Activated naive CD8-positive, alpha-beta T cell (primary cell): Measurements from ENCODE around the gene RBCK1.

ENCODE experiments used
- H3K27ac Mint-ChIP-seq: one replicate; pipeline ENCODE4 v1.8.0; 2021; ENCODE audit warnings: mixed read lengths
- H3K27me3 Mint-ChIP-seq: one replicate; pipeline ENCODE4 v1.8.0; 2021; ENCODE audit warnings: mixed read lengths
- H3K36me3 Mint-ChIP-seq: one replicate; pipeline ENCODE4 v1.8.0; 2021; ENCODE audit warnings: mixed read lengths
- H3K4me1 Mint-ChIP-seq: one replicate; pipeline ENCODE4 v1.8.0; 2021; ENCODE audit warnings: low read depth, mixed read lengths
- H3K4me3 Mint-ChIP-seq: one replicate; pipeline ENCODE4 v1.8.0; 2021; ENCODE audit warnings: mild to moderate bottlenecking, mixed read lengths
- H3K9me3 Mint-ChIP-seq: one replicate; pipeline ENCODE4 v1.8.0; 2021; ENCODE audit warnings: low read depth, mixed read lengths

Gene RBCK1

GRCh38 chr20:401682-402495, 6.2 kb upstream of the RBCK1 start:
- Mint-ChIP-seq H3K4me3 (no peak overlapping the region), H3K9me3 (no peaks in the 10 kb centered on the region), H3K4me1 (peaks cover 15% of the 10 kb centered on the region)

DNA sequence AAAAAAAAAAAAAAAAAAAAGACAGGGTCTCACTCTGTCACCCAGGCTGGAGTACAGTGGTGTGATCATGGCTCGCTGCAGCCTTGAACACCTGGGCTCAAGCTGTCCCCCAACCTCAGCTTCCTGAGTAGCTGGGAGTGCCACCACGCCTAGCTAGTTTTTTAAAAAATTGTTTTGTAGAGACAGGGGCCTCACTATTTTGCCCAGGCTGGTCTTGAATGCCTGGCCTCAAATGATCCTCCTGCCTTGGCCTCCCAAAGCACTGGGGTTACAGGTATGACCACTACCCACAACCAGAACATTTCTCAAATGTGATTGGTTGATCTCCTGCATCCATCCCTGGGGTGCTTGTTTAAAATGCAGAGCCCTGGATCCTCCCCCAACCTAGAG, 5.6 kb upstream of the RBCK1 start:
- H3K9me3 Mint-ChIP-seq = no peaks in the 10 kb centered on the region
- peaks cover 5% of the 10 kb centered on the region for H3K36me3 Mint-ChIP-seq
- H3K4me3 Mint-ChIP-seq = no peak overlapping the region
- H3K27ac Mint-ChIP-seq = no peak overlapping the region
- H3K27me3 Mint-ChIP-seq = no peaks in the 10 kb centered on the region
- peaks cover 21% of the 10 kb centered on the region for H3K4me1 Mint-ChIP-seq

More at GRCh38 chr20:401682-402495, 6.2 kb upstream of the RBCK1 start:
- H3K36me3 Mint-ChIP-seq = peaks cover 9% of the 10 kb centered on the region
- H3K27ac Mint-ChIP-seq = peak overlapping the region; percentile 34
- no peaks in the 10 kb centered on the region for H3K27me3 Mint-ChIP-seq

GRCh38 chr20:402898-403581, 5.1 kb upstream of the RBCK1 start:
- Mint-ChIP-seq H3K4me1 (peaks cover 21% of the 10 kb centered on the region), H3K4me3 (no peak overlapping the region), H3K27me3 (no peaks in the 10 kb centered on the region), H3K36me3 (peaks cover 3% of the 10 kb centered on the region), H3K27ac (no peak overlapping the region), H3K9me3 (no peaks in the 10 kb centered on the region)

DNA sequence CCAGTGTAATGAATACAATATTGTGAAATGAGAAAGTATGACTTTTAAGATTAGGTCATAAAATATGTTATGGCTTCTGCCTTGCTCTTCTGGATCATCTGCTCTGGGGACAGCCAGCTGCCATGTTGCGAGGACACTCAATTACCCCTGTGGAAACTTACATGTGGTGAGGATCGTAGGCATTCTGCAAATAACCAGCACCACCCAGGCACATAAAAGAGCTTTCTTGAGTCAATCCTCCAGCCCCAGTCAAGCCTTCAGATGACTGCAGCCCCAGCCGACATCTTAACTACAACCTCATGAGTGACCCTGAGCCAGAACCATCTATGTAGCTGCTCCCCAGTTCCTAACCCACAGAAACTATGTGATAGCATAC, 4.5 kb upstream of the RBCK1 start:
- Mint-ChIP-seq H3K4me1 (peaks cover 21% of the 10 kb centered on the region), H3K27ac (no peak overlapping the region), H3K4me3 (no peak overlapping the region), H3K9me3 (no peaks in the 10 kb centered on the region), H3K27me3 (no peaks in the 10 kb centered on the region), H3K36me3 (peaks cover under 1% of the 10 kb centered on the region)

- Mint-ChIP-seq H3K27ac (no peak overlapping the region), H3K27me3 (no peaks in the 10 kb centered on the region), H3K4me1 (peaks cover 22% of the 10 kb centered on the region), H3K9me3 (no peaks in the 10 kb centered on the region), H3K4me3 (no peak overlapping the region), H3K36me3 (no peaks in the 10 kb centered on the region)
Measured at GRCh38 chr20:404088-404487, 4.0 kb upstream of the RBCK1 start.

- H3K27me3 Mint-ChIP-seq = no peaks in the 10 kb centered on the region
- peak overlapping the region; percentile 94 for H3K4me3 Mint-ChIP-seq
- H3K36me3 Mint-ChIP-seq = peaks cover 5% of the 10 kb centered on the region
- H3K4me1 Mint-ChIP-seq = peaks cover 41% of the 10 kb centered on the region
- no peaks in the 10 kb centered on the region for H3K9me3 Mint-ChIP-seq
- peak overlapping the region; percentile 97 for H3K27ac Mint-ChIP-seq
Measured at GRCh38 chr20:406200-407132, 1.6 kb upstream of the RBCK1 start.

DNA sequence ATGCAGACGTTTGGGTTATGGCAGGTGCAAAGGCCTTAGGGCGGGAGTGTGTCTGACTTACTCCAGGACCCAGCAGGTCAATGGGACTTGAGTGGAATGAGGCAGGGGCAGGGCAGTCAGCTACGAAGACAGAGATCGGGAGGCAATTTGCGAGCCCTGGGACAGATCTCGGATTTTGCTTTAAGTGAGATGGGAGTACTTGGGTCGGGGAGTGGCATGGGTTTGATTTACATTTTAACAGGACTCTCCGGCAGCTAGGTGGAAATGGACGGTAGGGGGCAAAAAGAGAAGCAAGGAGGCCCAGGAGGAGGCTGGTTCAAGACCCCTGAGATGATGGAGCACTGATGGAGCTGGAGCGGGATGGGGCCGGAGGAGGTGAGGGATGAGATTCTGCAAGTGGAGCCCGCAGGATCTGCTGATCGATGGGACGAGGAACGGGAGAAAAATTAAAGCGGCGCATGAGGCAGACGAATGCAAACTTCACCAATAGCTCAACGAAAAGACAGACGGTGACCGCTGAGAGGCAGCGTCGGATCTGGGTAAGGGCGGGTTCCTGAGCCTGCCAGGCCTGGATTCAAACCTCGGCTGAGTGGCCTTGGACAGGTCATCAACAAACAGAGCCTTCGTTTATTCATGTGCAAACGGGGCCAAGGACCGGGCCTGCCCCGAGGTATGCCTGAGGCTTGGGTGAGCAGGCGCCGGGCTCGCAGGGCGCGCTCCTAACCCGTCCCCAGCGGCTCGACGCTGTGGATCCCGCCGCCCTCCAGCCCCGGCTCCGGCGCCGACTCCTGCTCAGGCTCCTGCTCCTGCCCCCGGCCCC, 756 bp upstream of the RBCK1 start:
- H3K4me1 Mint-ChIP-seq = peaks cover 41% of the 10 kb centered on the region
- H3K27me3 Mint-ChIP-seq = no peaks in the 10 kb centered on the region
- peak overlapping the region; percentile 94 for H3K4me3 Mint-ChIP-seq
- H3K9me3 Mint-ChIP-seq = no peaks in the 10 kb centered on the region
- peaks cover 11% of the 10 kb centered on the region for H3K36me3 Mint-ChIP-seq
- H3K27ac Mint-ChIP-seq = peak overlapping the region; percentile 97

DNA sequence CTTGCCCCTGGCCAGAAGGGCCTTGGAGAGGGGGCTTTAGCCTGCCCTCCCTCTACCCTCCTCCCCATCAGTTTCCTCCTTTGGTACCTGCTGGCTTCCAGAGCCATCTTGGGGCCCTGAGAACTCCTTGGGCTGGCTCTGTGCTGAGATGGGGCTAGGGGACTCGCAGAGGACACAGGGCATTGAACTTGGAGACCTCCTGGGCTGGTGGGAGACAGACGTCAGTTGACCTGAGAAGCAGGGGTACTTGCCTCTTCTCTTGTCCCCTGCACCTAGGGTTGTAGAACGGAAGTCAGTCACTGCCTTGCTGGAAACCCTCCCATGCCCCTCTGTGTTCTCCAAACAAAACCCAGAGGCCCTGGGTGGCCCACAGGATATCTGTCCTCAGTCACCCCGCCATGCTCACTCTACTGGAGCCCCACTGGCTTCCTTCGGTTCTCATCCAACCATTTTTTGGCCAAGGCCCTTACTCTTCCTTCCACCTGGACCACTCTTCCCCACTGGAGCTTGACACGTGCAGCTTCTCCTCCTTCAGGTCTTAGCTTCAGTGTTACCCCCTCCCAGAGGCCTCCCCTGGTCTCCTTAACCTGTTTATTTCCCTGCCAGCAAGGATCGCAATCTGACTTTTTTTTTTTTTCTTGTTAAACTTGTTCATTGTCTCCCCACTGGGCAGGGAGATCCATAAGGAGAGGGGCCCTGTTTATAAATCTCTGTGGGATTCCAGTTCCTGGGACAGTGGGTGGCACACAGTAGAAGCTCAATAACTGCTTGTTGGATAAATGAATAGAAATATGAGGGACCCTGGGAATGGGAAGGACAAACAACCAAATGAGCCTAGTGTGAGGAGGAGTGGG, 971 bp downstream of the RBCK1 start:
- Mint-ChIP-seq H3K4me1 (peaks cover 51% of the 10 kb centered on the region), H3K4me3 (peak overlapping the region; percentile 96), H3K9me3 (no peaks in the 10 kb centered on the region), H3K27ac (peak overlapping the region; percentile 92), H3K36me3 (peaks cover 16% of the 10 kb centered on the region), H3K27me3 (no peaks in the 10 kb centered on the region)

- Mint-ChIP-seq H3K9me3 (no peaks in the 10 kb centered on the region), H3K27ac (peak overlapping the region; percentile 92), H3K36me3 (peaks cover 16% of the 10 kb centered on the region), H3K4me1 (peaks cover 56% of the 10 kb centered on the region), H3K27me3 (no peaks in the 10 kb centered on the region), H3K4me3 (peak overlapping the region; percentile 96)
Measured at GRCh38 chr20:409697-410559, 1.8 kb downstream of the RBCK1 start.

DNA sequence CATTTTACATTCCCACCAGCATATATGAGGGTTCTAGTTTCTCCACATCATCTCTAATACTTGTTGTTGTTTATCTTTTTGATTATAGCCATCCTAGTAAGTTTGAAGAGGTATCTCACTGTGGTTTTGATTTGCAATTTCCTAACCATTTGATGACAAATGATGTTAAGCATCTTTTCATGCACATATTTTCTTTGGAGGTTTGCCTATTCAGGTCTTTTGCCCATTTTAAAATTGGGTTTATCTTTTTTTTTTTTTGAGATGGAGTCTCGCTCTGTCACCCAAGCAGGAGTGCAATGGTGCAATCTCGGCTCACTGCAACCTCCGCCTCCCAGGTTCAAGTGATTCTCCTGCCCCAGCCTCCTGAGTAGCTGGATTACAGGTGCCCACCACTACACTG, 4.0 kb downstream of the RBCK1 start:
- Mint-ChIP-seq H3K36me3 (peaks cover 19% of the 10 kb centered on the region), H3K27me3 (no peaks in the 10 kb centered on the region), H3K27ac (no peak overlapping the region), H3K4me3 (no peak overlapping the region), H3K4me1 (peaks cover 61% of the 10 kb centered on the region), H3K9me3 (no peaks in the 10 kb centered on the region)

GRCh38 chr20:414161-414560, 6.1 kb downstream of the RBCK1 start:
- peaks cover 56% of the 10 kb centered on the region for H3K4me1 Mint-ChIP-seq
- no peak overlapping the region for H3K27ac Mint-ChIP-seq
- H3K9me3 Mint-ChIP-seq = no peaks in the 10 kb centered on the region
- no peak overlapping the region for H3K4me3 Mint-ChIP-seq
- H3K36me3 Mint-ChIP-seq = peaks cover 22% of the 10 kb centered on the region
- no peaks in the 10 kb centered on the region for H3K27me3 Mint-ChIP-seq

GRCh38 chr20:415820-416322, 7.8 kb downstream of the RBCK1 start:
- no peaks in the 10 kb centered on the region for H3K9me3 Mint-ChIP-seq
- H3K4me3 Mint-ChIP-seq = no peak overlapping the region
- no peaks in the 10 kb centered on the region for H3K27me3 Mint-ChIP-seq
- peaks cover 38% of the 10 kb centered on the region for H3K4me1 Mint-ChIP-seq
- H3K36me3 Mint-ChIP-seq = peaks cover 19% of the 10 kb centered on the region
- H3K27ac Mint-ChIP-seq = no peak overlapping the region
